A549 (cell line): ENCODE measurements around the gene KRTAP5-8. TPM values are rescaled to one million over a fixed set of nuclear protein-coding genes. Genes with fewer than 3 reads are reported as not detected.

ENCODE experiments used
- ATAC-seq, 2 experiments: fragments of 200-7000 bp in 1 of 2; fragments of >200 bp in 1 of 2; cut with Nextera tagmentation in 1 of 2; cut with Tn5 transposase in 1 of 2; 3 replicates each; pipeline versions ENCODE4 v1.8.0 to v1.9.1; 2018 to 2020; ENCODE audit warnings: mild to moderate bottlenecking in 1 of 2, moderate library complexity in 1 of 2
- CTCF ChIA-PET: fragments of 300-600 bp; sonication (Branson Sonifier 250); formaldehyde crosslinking; extraction: SDS; loops from one replicate; lab custom pipeline; 2021; ENCODE audit warnings: antibody characterized with exemption, inconsistent platforms; lab: Yijun Ruan, JAX
- POLR2A ChIA-PET: fragments of 350-600 bp; formaldehyde crosslinking; extraction: SDS; loops from one replicate; lab custom pipeline; 2021; ENCODE audit warnings: antibody characterized with exemption, inconsistent platforms; lab: Yijun Ruan, JAX
- DNase-seq, 2 experiments: peaks; one replicate each; pipeline versions ENCODE4 v3.0.0 to v3.0.0-alpha.2; 2011 to 2016; ENCODE audit warnings: low read depth in 1 of 2, low spot score in 1 of 2
- FAIRE-seq: peaks from 2 replicates; lab custom pipeline; 2011; peaks lifted over from hg19 to GRCh38; lab: Jason Lieb, UNC
- H3K27ac ChIP-seq, 2 experiments: fragments of >200 bp; sonication (Bioruptor Twin); formaldehyde crosslinking; 3 replicates each; pipeline ENCODE4 v1.5.1; 2016 to 2017
- H3K4me1 ChIP-seq: fragments of >200 bp; sonication (Bioruptor Twin); formaldehyde crosslinking; 3 replicates; pipeline ENCODE4 v1.6.1; 2016
- H3K4me2 ChIP-seq: fragments of >200 bp; sonication (Bioruptor Twin); formaldehyde crosslinking; 3 replicates; pipeline ENCODE4 v1.6.1; 2016
- H3K4me3 ChIP-seq: fragments of >200 bp; sonication (Bioruptor Twin); formaldehyde crosslinking; 3 replicates; pipeline ENCODE4 v1.5.1; 2016
- H3K9me3 ChIP-seq: fragments of >200 bp; sonication (Bioruptor Twin); formaldehyde crosslinking; 3 replicates; pipeline ENCODE4 v1.6.1; 2016
- CBX2 ChIP-seq: fragments of 200-600 bp; sonication (generic); IDR thresholded peaks from 2 replicates; pipeline ENCODE4 v1.6.1; 2016; ENCODE audit warnings: low read depth, mild to moderate bottlenecking, borderline replicate concordance
- EHMT2 ChIP-seq: fragments of 200-600 bp; sonication (generic); IDR thresholded peaks from 2 replicates; pipeline ENCODE4 v1.6.1; 2016; ENCODE audit warnings: antibody characterized with exemption, low read depth, mild to moderate bottlenecking, moderate library complexity
- EP300 ChIP-seq, 2 experiments: fragments of >200 bp; sonication (Bioruptor Twin); formaldehyde crosslinking; IDR thresholded peaks; 2 replicates in 1 of 2; 3 replicates in 1 of 2; pipeline ENCODE4 v1.6.1; 2016 to 2017
- ESRRA ChIP-seq: fragments of 150-350 bp; IDR thresholded peaks from 2 replicates; pipeline ENCODE4 v1.6.1; 2014; ENCODE audit warnings: mild to moderate bottlenecking, low read length, borderline replicate concordance
- FOSB ChIP-seq: fragments of 250-450 bp; sonication (Bioruptor Pico); IDR thresholded peaks from 2 replicates; pipeline ENCODE4 v1.5.0; 2020; ENCODE audit warnings: mild to moderate bottlenecking, moderate library complexity
- FOSL2 ChIP-seq, 2 experiments: fragments of 450-650 bp in 1 of 2; fragments of >200 bp in 1 of 2; sonication (Bioruptor Twin) in 1 of 2; formaldehyde crosslinking; IDR thresholded peaks; 2 replicates each; pipeline versions ENCODE4 v1.5.0 to v1.6.1; 2016 to 2020; ENCODE audit warnings: mild to moderate bottlenecking in 1 of 2, moderate library complexity in 1 of 2
- FOXS1 ChIP-seq: fragments of 250-450 bp; sonication (Bioruptor Pico); IDR thresholded peaks from 2 replicates; pipeline ENCODE4 v1.5.0; 2020; ENCODE audit warnings: mild to moderate bottlenecking, moderate library complexity
- GATA3 ChIP-seq: IDR thresholded peaks from 2 replicates; pipeline ENCODE4 v1.6.1; 2012; ENCODE audit warnings: borderline replicate concordance
- HDAC2 ChIP-seq: fragments of 200-600 bp; sonication (generic); IDR thresholded peaks from 2 replicates; pipeline ENCODE4 v1.6.1; 2016
- HOXB13 ChIP-seq: fragments of 250-450 bp; sonication (Bioruptor Pico); IDR thresholded peaks from 2 replicates; pipeline ENCODE4 v1.5.0; 2020; ENCODE audit warnings: low read depth, mild to moderate bottlenecking, moderate library complexity
- KDM5A ChIP-seq: fragments of 200-600 bp; sonication (generic); IDR thresholded peaks from 2 replicates; pipeline ENCODE4 v1.6.1; 2016; ENCODE audit warnings: antibody characterized with exemption, mild to moderate bottlenecking
- MAFK ChIP-seq: fragments of 450-650 bp; IDR thresholded peaks from 2 replicates; pipeline ENCODE4 v1.6.1; 2014; ENCODE audit not compliant: partially characterized antibody
- NFE2L2 ChIP-seq: fragments of 150-350 bp; conservative IDR thresholded peaks from 2 replicates; pipeline ENCODE4 v1.6.1; 2014; ENCODE audit warnings: low read length
- POLR2A ChIP-seq: IDR thresholded peaks from 2 replicates; pipeline ENCODE4 v1.6.1; 2012; ENCODE audit warnings: mild to moderate bottlenecking, low read length
- POLR2AphosphoS2 ChIP-seq: conservative IDR thresholded peaks from 2 replicates; pipeline ENCODE4 v1.6.1; 2012; ENCODE audit warnings: low read length, improper control_type of control experiment, inconsistent platforms
- RARB ChIP-seq: fragments of 250-450 bp; sonication (Bioruptor Pico); IDR thresholded peaks from 2 replicates; pipeline ENCODE4 v1.8.0; 2021; ENCODE audit warnings: mild to moderate bottlenecking, moderate library complexity
- RFX5 ChIP-seq: fragments of 450-650 bp; IDR thresholded peaks from 2 replicates; pipeline ENCODE4 v1.7.1; 2014; ENCODE audit warnings: antibody characterized with exemption, mild to moderate bottlenecking, moderate library complexity
- RNF2 ChIP-seq: fragments of 200-600 bp; sonication (generic); IDR thresholded peaks from 2 replicates; pipeline ENCODE4 v1.6.1; 2016; ENCODE audit warnings: low read depth, mild to moderate bottlenecking, antibody characterized with exemption, moderate library complexity, borderline replicate concordance
- SREBF2 ChIP-seq: fragments of 450-650 bp; IDR thresholded peaks from 2 replicates; pipeline ENCODE4 v1.6.1; 2014; ENCODE audit warnings: mild to moderate bottlenecking, moderate library complexity
- TP53 ChIP-seq: fragments of 250-450 bp; sonication (Bioruptor Pico); IDR thresholded peaks from 2 replicates; pipeline ENCODE4 v1.5.0; 2021; ENCODE audit warnings: mild to moderate bottlenecking, moderate library complexity
- ZC3H11A ChIP-seq: fragments of 450-650 bp; IDR thresholded peaks from 2 replicates; pipeline ENCODE4 v1.6.1; 2014; ENCODE audit warnings: antibody characterized with exemption, mild to moderate bottlenecking
- ZFP36 ChIP-seq: fragments of 450-650 bp; IDR thresholded peaks from 2 replicates; pipeline ENCODE4 v1.6.1; 2014; ENCODE audit warnings: borderline replicate concordance; ENCODE audit not compliant: partially characterized antibody
- ZNF302 ChIP-seq: fragments of 250-450 bp; sonication (Bioruptor Pico); IDR thresholded peaks from 2 replicates; pipeline ENCODE4 v1.9.0; 2021; ENCODE audit warnings: inconsistent platforms, mild to moderate bottlenecking, moderate library complexity
- ZSCAN20 ChIP-seq: fragments of 250-450 bp; sonication (Bioruptor Pico); IDR thresholded peaks from 2 replicates; pipeline ENCODE4 v1.8.0; 2022; ENCODE audit warnings: mild to moderate bottlenecking, moderate library complexity
- WGBS: methylation state at CpG from one replicate; pipeline ENCODE4 v1.1.6; 2017; ENCODE audit errors: missing lambda C conversion rate; 5-methylcytosine and 5-hydroxymethylcytosine counted together
- polyA plus RNA-seq, 4 experiments: library from polyadenylated mRNA; depleted of rRNA in 3 of 4; stranded (reverse); fragments of >200 nt; fragmentation: RNase III in 1 of 4; extraction: RNeasy Plus Mini Kit Qiagen cat#74134 plus additional on column Dnase treatment in 1 of 4; gene quantifications; 2 replicates in 3 of 4; 3 replicates in 1 of 4; pipeline ENCODE4 v1.2.3, GENCODE V29; 2011 to 2017
- TF ChIP-seq, protein P1 (sequence below): fragments of 450-650 bp; IDR thresholded peaks from 2 replicates; pipeline ENCODE4 v1.6.1; 2014; ENCODE audit warnings: antibody characterized with exemption
- TF ChIP-seq, protein P2 (sequence below): fragments of 200-600 bp; sonication (generic); IDR thresholded peaks from 2 replicates; pipeline ENCODE4 v1.6.1; 2016; ENCODE audit warnings: antibody characterized with exemption, mild to moderate bottlenecking, moderate library complexity
- TF ChIP-seq, protein P3 (sequence below): fragments of >200 bp; sonication (Bioruptor Twin); formaldehyde crosslinking; IDR thresholded peaks from 3 replicates; pipeline ENCODE4 v1.5.1; 2016

Gene KRTAP5-8
- polyA plus RNA-seq, 2 of the 4 experiments (the other 2 are of a cell fraction): not detected

DNA sequence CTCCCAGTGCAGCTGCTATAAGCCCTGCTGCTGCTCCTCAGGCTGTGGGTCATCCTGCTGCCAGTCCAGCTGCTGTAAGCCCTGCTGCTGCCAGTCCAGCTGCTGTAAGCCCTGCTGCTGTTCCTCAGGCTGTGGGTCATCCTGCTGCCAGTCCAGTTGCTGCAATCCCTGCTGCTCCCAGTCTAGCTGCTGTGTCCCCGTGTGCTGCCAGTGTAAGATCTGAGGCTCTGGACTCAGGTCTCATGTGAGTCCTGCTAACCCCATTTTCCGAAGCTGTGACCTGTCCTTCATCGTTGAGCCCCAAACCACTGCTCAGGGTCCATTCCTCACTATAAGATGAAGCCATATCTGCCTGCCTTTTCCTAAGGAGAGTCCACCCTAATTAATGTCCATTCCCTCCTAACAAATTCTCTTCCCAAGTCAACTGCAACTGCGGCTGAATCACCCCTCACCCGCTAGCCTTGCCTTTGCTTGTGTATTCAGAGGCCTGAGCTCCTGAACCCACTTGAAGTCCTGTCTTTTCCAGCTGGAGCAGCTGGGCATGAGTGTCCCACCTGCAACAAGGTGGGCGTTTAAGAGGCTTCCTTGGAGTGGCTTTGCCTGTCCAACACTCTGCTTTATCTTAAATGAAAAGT, 10.1 kb upstream of the KRTAP5-8 start:
- TF ChIP-seq ZFP36: no peak
- TF ChIP-seq ZC3H11A: no peak
- no peak for TF ChIP-seq EHMT2
- no peak for TF ChIP-seq SREBF2
- TF ChIP-seq CBX2: no peak
- no peak for TF ChIP-seq GATA3
- TF ChIP-seq POLR2A: no peak
- TF ChIP-seq POLR2AphosphoS2: no peak
- Histone ChIP-seq H3K27ac (no peak overlapping the region), H3K9me3 (no peaks in the 10 kb centered on the region), H3K4me1 (peaks cover 21% of the 10 kb centered on the region), H3K4me3 (no peak overlapping the region), H3K4me2 (no peak overlapping the region)
- ChIA-PET POLR2A (no interaction called here), CTCF (no interaction called here)
- DNase-seq (no peak), ATAC-seq (no peak), FAIRE-seq (no peak)
- 77% methylated on average over 6 of the region's 6 CpGs for WGBS

DNA sequence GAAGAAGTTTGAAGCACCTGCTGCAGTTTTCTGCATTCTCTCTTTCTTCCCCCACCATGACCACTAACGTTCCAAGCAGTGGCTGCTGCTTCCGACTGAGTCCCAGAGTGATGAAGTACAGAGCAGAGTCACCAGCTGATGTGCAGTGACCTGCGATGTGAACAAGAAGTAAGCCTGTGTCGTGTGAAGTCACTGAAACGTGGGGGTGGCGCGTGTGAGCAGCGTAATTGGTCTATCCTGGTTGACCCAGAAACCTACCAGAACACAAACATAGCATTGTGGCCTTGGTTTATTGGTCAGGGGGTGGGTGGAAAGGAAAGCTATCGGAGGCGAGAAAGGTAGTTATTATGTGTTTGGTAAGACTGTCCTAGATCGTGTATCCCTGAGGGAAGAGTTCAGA, 7.2 kb upstream of the KRTAP5-8 start:
- H3K4me2 ChIP-seq: no peak overlapping the region
- no peaks in the 10 kb centered on the region for H3K9me3 ChIP-seq
- ATAC-seq: no peak
- TF ChIP-seq POLR2AphosphoS2 (no peak), ZFP36 (no peak), FOSB (CRISPR knock-in tag) (no peak), HDAC2 (no peak), NFE2L2 (no peak), FOSL2 (IDR thresholded peaks at IDR 0.05) (no peak), FOSL2 (CRISPR knock-in tag; IDR thresholded peaks at IDR 0.05) (no peak), POLR2A (no peak), EP300 (IDR thresholded peaks at IDR 0.05) (no peak), ZSCAN20 (no peak), HOXB13 (CRISPR knock-in tag) (no peak), KDM5A (no peak), SREBF2 (no peak), FOXS1 (no peak), RFX5 (no peak), TP53 (CRISPR knock-in tag) (no peak), ZNF302 (CRISPR knock-in tag) (no peak), ESRRA (no peak)
- TF ChIP-seq, protein P1, sequence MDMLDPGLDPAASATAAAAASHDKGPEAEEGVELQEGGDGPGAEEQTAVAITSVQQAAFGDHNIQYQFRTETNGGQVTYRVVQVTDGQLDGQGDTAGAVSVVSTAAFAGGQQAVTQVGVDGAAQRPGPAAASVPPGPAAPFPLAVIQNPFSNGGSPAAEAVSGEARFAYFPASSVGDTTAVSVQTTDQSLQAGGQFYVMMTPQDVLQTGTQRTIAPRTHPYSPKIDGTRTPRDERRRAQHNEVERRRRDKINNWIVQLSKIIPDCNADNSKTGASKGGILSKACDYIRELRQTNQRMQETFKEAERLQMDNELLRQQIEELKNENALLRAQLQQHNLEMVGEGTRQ: no peak
- H3K4me3 ChIP-seq: no peak overlapping the region
- CTCF ChIA-PET: no interaction called here
- FAIRE-seq: no peak
- POLR2A ChIA-PET: no interaction called here
- WGBS: 77% methylated on average over 11 of the region's 11 CpGs
- H3K27ac ChIP-seq: no peak overlapping the region
- no peak for DNase-seq
- H3K4me1 ChIP-seq: peaks cover 13% of the 10 kb centered on the region

DNA sequence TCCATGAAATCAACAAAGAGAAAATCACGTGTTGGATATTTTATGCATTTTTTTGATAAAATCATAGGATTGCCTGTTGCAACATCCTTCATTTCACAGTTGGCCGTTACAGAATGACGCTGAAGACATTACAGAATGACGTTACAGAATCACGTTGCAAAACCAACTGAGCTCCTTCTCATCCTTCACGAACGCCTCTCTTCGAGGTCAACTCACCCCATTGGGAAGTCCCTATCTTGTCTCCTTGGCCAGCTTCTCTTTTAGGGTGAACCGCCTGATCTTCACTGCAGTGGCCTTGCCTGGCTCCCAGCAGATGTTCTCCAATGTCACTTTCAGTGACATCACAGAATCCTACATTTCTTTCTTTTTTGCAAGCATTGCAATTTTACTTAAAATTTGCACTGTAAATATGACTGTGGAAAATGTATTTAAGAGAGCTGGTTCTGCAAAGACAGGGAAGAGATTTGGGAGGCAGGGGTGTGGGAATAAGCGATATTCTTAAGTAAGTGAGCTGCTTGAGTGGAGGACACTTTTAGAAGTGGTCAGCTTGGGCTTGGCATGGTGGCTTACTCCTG, 5.7 kb upstream of the KRTAP5-8 start:
- Histone ChIP-seq H3K9me3 (no peaks in the 10 kb centered on the region), H3K27ac (no peak overlapping the region), H3K4me2 (no peak overlapping the region), H3K4me3 (no peak overlapping the region), H3K4me1 (no peaks in the 10 kb centered on the region)
- POLR2A ChIA-PET: no interaction called here
- 74% methylated on average over 10 of the region's 10 CpGs for WGBS
- CTCF ChIA-PET: no interaction called here
- DNase-seq (no peak), ATAC-seq (no peak), FAIRE-seq (peak; percentile 28)
- TF ChIP-seq MAFK: peak; percentile 84
- TF ChIP-seq RARB (CRISPR knock-in tag): no peak
- TF ChIP-seq, protein P2, sequence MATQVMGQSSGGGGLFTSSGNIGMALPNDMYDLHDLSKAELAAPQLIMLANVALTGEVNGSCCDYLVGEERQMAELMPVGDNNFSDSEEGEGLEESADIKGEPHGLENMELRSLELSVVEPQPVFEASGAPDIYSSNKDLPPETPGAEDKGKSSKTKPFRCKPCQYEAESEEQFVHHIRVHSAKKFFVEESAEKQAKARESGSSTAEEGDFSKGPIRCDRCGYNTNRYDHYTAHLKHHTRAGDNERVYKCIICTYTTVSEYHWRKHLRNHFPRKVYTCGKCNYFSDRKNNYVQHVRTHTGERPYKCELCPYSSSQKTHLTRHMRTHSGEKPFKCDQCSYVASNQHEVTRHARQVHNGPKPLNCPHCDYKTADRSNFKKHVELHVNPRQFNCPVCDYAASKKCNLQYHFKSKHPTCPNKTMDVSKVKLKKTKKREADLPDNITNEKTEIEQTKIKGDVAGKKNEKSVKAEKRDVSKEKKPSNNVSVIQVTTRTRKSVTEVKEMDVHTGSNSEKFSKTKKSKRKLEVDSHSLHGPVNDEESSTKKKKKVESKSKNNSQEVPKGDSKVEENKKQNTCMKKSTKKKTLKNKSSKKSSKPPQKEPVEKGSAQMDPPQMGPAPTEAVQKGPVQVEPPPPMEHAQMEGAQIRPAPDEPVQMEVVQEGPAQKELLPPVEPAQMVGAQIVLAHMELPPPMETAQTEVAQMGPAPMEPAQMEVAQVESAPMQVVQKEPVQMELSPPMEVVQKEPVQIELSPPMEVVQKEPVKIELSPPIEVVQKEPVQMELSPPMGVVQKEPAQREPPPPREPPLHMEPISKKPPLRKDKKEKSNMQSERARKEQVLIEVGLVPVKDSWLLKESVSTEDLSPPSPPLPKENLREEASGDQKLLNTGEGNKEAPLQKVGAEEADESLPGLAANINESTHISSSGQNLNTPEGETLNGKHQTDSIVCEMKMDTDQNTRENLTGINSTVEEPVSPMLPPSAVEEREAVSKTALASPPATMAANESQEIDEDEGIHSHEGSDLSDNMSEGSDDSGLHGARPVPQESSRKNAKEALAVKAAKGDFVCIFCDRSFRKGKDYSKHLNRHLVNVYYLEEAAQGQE: no peak
- no peak for TF ChIP-seq RNF2
- TF ChIP-seq ESRRA: no peak
- TF ChIP-seq, protein P3, sequence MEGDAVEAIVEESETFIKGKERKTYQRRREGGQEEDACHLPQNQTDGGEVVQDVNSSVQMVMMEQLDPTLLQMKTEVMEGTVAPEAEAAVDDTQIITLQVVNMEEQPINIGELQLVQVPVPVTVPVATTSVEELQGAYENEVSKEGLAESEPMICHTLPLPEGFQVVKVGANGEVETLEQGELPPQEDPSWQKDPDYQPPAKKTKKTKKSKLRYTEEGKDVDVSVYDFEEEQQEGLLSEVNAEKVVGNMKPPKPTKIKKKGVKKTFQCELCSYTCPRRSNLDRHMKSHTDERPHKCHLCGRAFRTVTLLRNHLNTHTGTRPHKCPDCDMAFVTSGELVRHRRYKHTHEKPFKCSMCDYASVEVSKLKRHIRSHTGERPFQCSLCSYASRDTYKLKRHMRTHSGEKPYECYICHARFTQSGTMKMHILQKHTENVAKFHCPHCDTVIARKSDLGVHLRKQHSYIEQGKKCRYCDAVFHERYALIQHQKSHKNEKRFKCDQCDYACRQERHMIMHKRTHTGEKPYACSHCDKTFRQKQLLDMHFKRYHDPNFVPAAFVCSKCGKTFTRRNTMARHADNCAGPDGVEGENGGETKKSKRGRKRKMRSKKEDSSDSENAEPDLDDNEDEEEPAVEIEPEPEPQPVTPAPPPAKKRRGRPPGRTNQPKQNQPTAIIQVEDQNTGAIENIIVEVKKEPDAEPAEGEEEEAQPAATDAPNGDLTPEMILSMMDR: no peak
